AG04450 (cell line): ENCODE results near the gene TMEM127. TPM values are rescaled to one million over a fixed set of nuclear protein-coding genes. Genes with fewer than 3 reads are reported as not detected.

Experiments
- CTCF ChIA-PET: fragments of 300-600, 350-600 bp; formaldehyde crosslinking; extraction: SDS; loops from one replicate; lab custom pipeline; 2022; ENCODE audit warnings: antibody characterized with exemption, inconsistent platforms; lab: Charles Lee
- POLR2A ChIA-PET: fragments of 350-600 bp; formaldehyde crosslinking; extraction: SDS; loops from one replicate; lab custom pipeline; 2021; ENCODE audit warnings: antibody characterized with exemption, inconsistent platforms; lab: Yijun Ruan, JAX
- DNase-seq: peaks from one replicate; pipeline ENCODE4 v3.0.0-alpha.2; 2011; ENCODE audit warnings: low read depth, low spot score
- H3K27ac ChIP-seq: one replicate; pipeline ENCODE4 v1.5.1; 2012; ENCODE audit warnings: low read depth, low read length, control low read depth
- H3K27me3 ChIP-seq: one replicate; pipeline ENCODE4 v1.6.0; 2012; ENCODE audit warnings: low read length; ENCODE audit not compliant: control insufficient read depth, insufficient read depth
- H3K4me3 ChIP-seq: 2 replicates; pipeline ENCODE4 v1.5.1; 2011; ENCODE audit warnings: mild to moderate bottlenecking, low read depth, low read length, control low read depth
- H3K9me3 ChIP-seq: 2 replicates; pipeline ENCODE4 v1.5.1; 2012; ENCODE audit warnings: low read length; ENCODE audit not compliant: control insufficient read depth, insufficient read depth
- polyA plus RNA-seq: library from polyadenylated mRNA; depleted of rRNA; stranded (reverse); fragments of >200 nt; gene quantifications from 2 replicates; pipeline ENCODE4 v1.2.3, GENCODE V29; 2011
- TF ChIP-seq, protein P1 (sequence below): IDR thresholded peaks from 2 replicates; pipeline ENCODE4 v1.5.1; 2011; ENCODE audit warnings: low read depth, low read length, control low read depth, inconsistent platforms

Gene TMEM127
- polyA plus RNA-seq, 1 experiment, result 45.3 TPM

DNA sequence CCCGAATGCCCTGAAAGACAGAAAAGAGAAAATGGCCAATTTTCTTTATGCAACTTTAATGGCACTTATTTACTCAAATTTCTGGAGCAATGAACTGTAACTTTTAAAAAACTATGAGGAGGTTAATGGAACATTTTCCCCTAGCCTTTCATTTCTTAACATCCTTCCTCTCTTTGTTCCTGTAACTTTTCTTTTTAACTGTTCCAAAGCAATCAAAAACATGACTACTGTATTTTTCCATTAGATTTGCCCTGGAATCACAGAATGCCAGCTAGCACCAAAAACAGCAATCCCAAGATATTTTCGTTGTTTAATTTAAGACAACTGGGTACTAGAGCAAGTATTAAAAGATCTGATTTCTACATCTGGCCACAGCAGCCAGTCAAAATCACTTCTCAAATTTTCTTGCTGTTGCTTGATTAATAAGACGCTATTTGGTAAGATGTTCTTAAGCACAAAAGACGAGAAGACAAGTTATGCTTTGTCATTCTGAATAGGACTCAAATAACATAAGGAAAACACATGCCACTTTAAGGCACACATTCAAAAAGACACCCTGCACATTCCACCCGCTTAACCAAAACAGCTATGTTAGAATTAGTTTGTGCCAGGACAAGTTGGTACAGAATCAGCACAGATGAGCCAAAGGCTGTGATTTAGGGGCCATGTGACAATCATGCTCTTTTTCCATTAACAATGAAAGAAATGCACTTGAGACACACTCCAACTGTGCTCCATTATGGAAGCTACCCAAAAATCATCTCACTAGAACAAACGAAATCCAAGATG, 60.8 kb downstream of the TMEM127 start:
- CTCF ChIA-PET, result interaction anchor here (1.0 kb wide), 1 partner anchor 212 kb away, joined by 3 read pairs; no protein-coding TSS in a partner anchor
- no peaks in the 10 kb centered on the region for H3K27me3 ChIP-seq
- DNase-seq, result no peak
- POLR2A ChIA-PET, result no interaction called here
- peak overlapping the region; percentile 34 for H3K4me3 ChIP-seq
- TF ChIP-seq, protein P1, sequence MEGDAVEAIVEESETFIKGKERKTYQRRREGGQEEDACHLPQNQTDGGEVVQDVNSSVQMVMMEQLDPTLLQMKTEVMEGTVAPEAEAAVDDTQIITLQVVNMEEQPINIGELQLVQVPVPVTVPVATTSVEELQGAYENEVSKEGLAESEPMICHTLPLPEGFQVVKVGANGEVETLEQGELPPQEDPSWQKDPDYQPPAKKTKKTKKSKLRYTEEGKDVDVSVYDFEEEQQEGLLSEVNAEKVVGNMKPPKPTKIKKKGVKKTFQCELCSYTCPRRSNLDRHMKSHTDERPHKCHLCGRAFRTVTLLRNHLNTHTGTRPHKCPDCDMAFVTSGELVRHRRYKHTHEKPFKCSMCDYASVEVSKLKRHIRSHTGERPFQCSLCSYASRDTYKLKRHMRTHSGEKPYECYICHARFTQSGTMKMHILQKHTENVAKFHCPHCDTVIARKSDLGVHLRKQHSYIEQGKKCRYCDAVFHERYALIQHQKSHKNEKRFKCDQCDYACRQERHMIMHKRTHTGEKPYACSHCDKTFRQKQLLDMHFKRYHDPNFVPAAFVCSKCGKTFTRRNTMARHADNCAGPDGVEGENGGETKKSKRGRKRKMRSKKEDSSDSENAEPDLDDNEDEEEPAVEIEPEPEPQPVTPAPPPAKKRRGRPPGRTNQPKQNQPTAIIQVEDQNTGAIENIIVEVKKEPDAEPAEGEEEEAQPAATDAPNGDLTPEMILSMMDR, result no peak
- no peaks in the 10 kb centered on the region; the same call in 1 of the 2 replicates for H3K9me3 ChIP-seq
- H3K27ac ChIP-seq, result no peak overlapping the region

DNA sequence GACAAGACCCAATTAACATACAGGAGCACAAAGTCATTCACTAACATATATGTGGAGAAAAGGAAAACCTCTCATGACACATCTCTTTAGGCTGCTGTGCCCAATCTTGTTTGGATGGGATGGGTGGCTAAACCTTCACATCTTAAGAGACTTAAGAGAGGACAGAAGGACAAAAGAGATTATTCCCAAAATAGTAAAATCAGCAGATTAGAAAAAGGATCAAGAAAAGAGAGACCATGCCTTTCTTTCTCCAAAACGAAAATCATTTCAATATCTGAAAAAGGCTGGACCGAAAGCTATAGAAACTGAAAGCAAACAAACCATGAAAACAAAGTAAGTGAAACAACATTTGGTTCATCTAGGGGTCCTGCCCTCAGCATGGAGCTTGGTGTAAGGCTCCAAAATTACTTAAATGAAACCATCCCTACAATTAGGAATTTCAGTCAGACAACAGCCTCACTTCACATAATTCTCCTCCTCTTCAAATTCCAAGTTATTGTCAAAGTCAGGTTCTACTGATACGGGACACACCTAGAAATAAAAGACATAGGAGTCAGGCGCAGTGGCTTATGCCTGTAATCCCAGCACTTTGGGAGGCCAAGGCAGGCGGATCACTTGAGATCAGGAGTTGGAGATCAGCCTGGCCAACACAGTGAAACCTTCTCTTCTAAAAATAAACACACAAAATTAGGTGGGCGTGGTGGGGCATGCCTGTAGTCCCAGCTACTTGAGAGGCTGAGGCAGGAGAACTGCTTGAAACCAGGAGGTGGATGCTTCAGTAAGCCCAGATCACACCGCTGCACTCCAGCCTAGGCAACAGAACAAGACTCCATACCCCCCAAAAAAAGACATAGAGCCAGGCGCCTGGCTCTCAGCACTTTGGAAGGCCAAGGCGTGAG, 62.4 kb downstream of the TMEM127 start:
- no peak overlapping the region for H3K27ac ChIP-seq
- H3K4me3 ChIP-seq, result no peak overlapping the region
- ChIA-PET POLR2A (interaction anchor here (0.7 kb wide), 1 partner anchor 7 kb away, joined by 3 read pairs; no protein-coding TSS in a partner anchor), CTCF (no interaction called here)
- no peaks in the 10 kb centered on the region for H3K27me3 ChIP-seq
- no peaks in the 10 kb centered on the region; the same call in 1 of the 2 replicates for H3K9me3 ChIP-seq
- TF ChIP-seq, protein P1, result no peak
- DNase-seq, result no peak

DNA sequence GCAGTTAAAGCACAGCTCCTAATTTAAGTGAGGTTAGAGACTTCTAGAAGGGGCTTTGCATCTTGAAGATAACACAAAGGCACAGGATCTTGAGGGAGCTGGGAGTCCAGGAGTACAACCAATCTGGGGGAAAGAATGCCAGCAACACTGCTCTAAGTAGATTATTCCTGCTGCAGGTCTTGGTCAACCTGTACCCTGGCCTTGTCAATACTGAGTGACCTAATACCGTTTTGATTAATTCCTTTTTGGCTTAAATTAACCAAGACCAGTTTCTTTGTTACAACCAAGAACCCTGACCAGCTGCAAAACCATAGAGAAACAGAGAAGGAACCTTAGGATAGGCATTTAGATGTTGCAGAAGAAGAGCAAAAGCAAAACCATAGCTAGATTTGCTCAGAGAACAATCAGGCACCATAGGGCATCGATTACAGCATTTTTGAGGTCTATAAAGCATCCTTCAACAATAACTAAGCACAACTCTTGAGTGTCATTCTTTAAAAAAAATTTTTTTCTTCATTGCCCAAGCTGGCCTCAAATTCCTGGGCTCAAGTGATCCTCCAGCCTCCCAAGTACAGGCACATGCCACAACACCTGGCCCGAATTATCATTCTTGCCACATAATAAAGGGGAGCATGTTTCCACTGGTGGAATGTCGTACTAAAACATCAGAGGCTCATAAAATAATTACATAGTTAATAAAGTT, 63.5 kb downstream of the TMEM127 start:
- CTCF ChIA-PET, result interaction anchor here (0.8 to 2.0 kb wide), 3 partner anchors 28 to 210 kb away, joined by 3 to 13 read pairs (median 6); no protein-coding TSS in a partner anchor
- no peaks in the 10 kb centered on the region for H3K9me3 ChIP-seq
- H3K27me3 ChIP-seq, result no peaks in the 10 kb centered on the region
- POLR2A ChIA-PET, result no interaction called here
- no peak overlapping the region for H3K4me3 ChIP-seq
- no peak for DNase-seq
- TF ChIP-seq, protein P1, result no peak
- H3K27ac ChIP-seq, result no peak overlapping the region

GRCh38 chr2:96201338-96201737, 64.5 kb downstream of the TMEM127 start:
- no peaks in the 10 kb centered on the region for H3K27me3 ChIP-seq
- POLR2A ChIA-PET, result interaction anchor here (0.7 kb wide), 1 partner anchor 61 kb away, joined by 3 read pairs; no protein-coding TSS in a partner anchor
- H3K9me3 ChIP-seq, result no peaks in the 10 kb centered on the region
- DNase-seq, result no peak
- H3K4me3 ChIP-seq, result no peak overlapping the region
- H3K27ac ChIP-seq, result no peak overlapping the region
- CTCF ChIA-PET, result interaction anchor here (1.2 to 2.0 kb wide), 3 partner anchors 27 to 209 kb away, joined by 4 to 13 read pairs (median 6); no protein-coding TSS in a partner anchor
- TF ChIP-seq, protein P1, result no peak
